HEK293 (cell line): Measurements from ENCODE around the gene SGTB.

Experiments
- CTCF ChIA-PET: fragments of 350-600 bp; formaldehyde crosslinking; extraction: SDS; loops from one replicate; lab custom pipeline; 2021; ENCODE audit warnings: antibody characterized with exemption; lab: Yijun Ruan, JAX
- POLR2A ChIA-PET: fragments of 300-600 bp; formaldehyde crosslinking; extraction: SDS; loops from one replicate; lab custom pipeline; 2020; ENCODE audit warnings: antibody characterized with exemption, inconsistent platforms; lab: Yijun Ruan, JAX
- H3K27ac ChIP-seq: fragments of 200-500 bp; sonication (Bioruptor generic); 2 replicates; pipeline ENCODE4 v1.5.1; 2014; ENCODE audit warnings: low read depth, low read length, control low read depth, inconsistent platforms; ENCODE audit errors: extremely low read depth
- H3K36me3 ChIP-seq, 2 experiments: fragments of 200-500 bp in 1 of 2; sonication (Bioruptor generic) in 1 of 2; 1 replicate in 1 of 2; 2 replicates in 1 of 2; pipeline ENCODE4 v1.5.1; 2014 to 2017; ENCODE audit warnings: inconsistent platforms in 2 of 2, low read length in 2 of 2; ENCODE audit not compliant: control insufficient read depth in 2 of 2, insufficient read depth in 1 of 2
- H3K4me1 ChIP-seq: fragments of 200-500 bp; sonication (Bioruptor generic); 2 replicates; pipeline ENCODE4 v1.5.1; 2014; ENCODE audit warnings: mild to moderate bottlenecking, low read length, inconsistent platforms; ENCODE audit not compliant: control insufficient read depth, insufficient read depth
- H3K4me3 ChIP-seq: 2 replicates; pipeline ENCODE4 v1.5.1; 2011; ENCODE audit warnings: low read depth, mild to moderate bottlenecking, control low read depth, low read length, moderate library complexity
- H3K9me3 ChIP-seq: fragments of 200-500 bp; sonication (Bioruptor generic); 2 replicates; pipeline ENCODE4 v1.5.1; 2014; ENCODE audit warnings: low read depth, low read length, inconsistent platforms; ENCODE audit not compliant: control insufficient read depth, insufficient read depth
- FEZF1 ChIP-seq: fragments of 450-650 bp; formaldehyde crosslinking; IDR thresholded peaks from 2 replicates; pipeline ENCODE4 v1.5.1; 2016; ENCODE audit warnings: missing biosample characterization, missing genetic modification characterization
- SCRT2 ChIP-seq: fragments of 450-650 bp; formaldehyde crosslinking; IDR thresholded peaks from 2 replicates; pipeline ENCODE4 v1.5.1; 2016; ENCODE audit warnings: missing biosample characterization, missing genetic modification characterization
- ZBTB7A ChIP-seq: fragments of 450-650 bp; formaldehyde crosslinking; IDR thresholded peaks from 2 replicates; pipeline ENCODE4 v1.5.1; 2016; ENCODE audit warnings: low read depth, missing biosample characterization, missing genetic modification characterization
- ZIC2 ChIP-seq: fragments of 450-650 bp; formaldehyde crosslinking; IDR thresholded peaks from 2 replicates; pipeline ENCODE4 v1.5.1; 2016; ENCODE audit warnings: missing biosample characterization, missing genetic modification characterization
- ZNF155 ChIP-seq: fragments of 450-650 bp; formaldehyde crosslinking; IDR thresholded peaks from 2 replicates; pipeline ENCODE4 v1.5.1; 2016; ENCODE audit warnings: missing biosample characterization, missing genetic modification characterization
- ZNF169 ChIP-seq: fragments of 450-650 bp; formaldehyde crosslinking; IDR thresholded peaks from 2 replicates; pipeline ENCODE4 v1.5.1; 2016; ENCODE audit warnings: missing biosample characterization, missing genetic modification characterization
- ZNF18 ChIP-seq: fragments of 450-650 bp; formaldehyde crosslinking; IDR thresholded peaks from 2 replicates; pipeline ENCODE4 v1.5.1; 2016; ENCODE audit warnings: missing biosample characterization, missing genetic modification characterization
- ZNF266 ChIP-seq: fragments of 450-650 bp; formaldehyde crosslinking; IDR thresholded peaks from 2 replicates; pipeline ENCODE4 v1.5.1; 2016; ENCODE audit warnings: missing biosample characterization, missing genetic modification characterization, low read depth
- ZNF350 ChIP-seq: fragments of 450-650 bp; formaldehyde crosslinking; IDR thresholded peaks from 2 replicates; pipeline ENCODE4 v1.5.0; 2017; ENCODE audit warnings: missing biosample characterization, mild to moderate bottlenecking, missing genetic modification characterization
- ZNF366 ChIP-seq: fragments of 450-650 bp; formaldehyde crosslinking; conservative IDR thresholded peaks from 2 replicates; pipeline ENCODE4 v1.5.1; 2016; ENCODE audit warnings: missing biosample characterization, missing genetic modification characterization
- ZNF426 ChIP-seq: fragments of 450-650 bp; formaldehyde crosslinking; IDR thresholded peaks from 2 replicates; pipeline ENCODE4 v1.5.1; 2017; ENCODE audit warnings: missing biosample characterization, missing genetic modification characterization, mild to moderate bottlenecking, inconsistent platforms, moderate library complexity
- ZNF629 ChIP-seq: fragments of 450-650 bp; formaldehyde crosslinking; IDR thresholded peaks from 2 replicates; pipeline ENCODE4 v1.5.1; 2017; ENCODE audit warnings: missing biosample characterization, missing genetic modification characterization
- ZNF664 ChIP-seq: fragments of 450-650 bp; formaldehyde crosslinking; IDR thresholded peaks from 2 replicates; pipeline ENCODE4 v1.5.1; 2016; ENCODE audit warnings: missing biosample characterization, missing genetic modification characterization
- ZNF776 ChIP-seq: fragments of 450-650 bp; formaldehyde crosslinking; IDR thresholded peaks from 2 replicates; pipeline ENCODE4 v1.5.0; 2017; ENCODE audit warnings: missing biosample characterization, missing genetic modification characterization, borderline replicate concordance
- ZNF777 ChIP-seq: fragments of 450-650 bp; formaldehyde crosslinking; IDR thresholded peaks from 2 replicates; pipeline ENCODE4 v1.5.1; 2017; ENCODE audit warnings: missing biosample characterization, missing genetic modification characterization, borderline replicate concordance
- ZSCAN4 ChIP-seq: fragments of 450-650 bp; formaldehyde crosslinking; IDR thresholded peaks from 2 replicates; pipeline ENCODE4 v1.5.1; 2017; ENCODE audit warnings: missing biosample characterization, missing genetic modification characterization
- TF ChIP-seq, protein P1 (sequence below): fragments of 450-650 bp; formaldehyde crosslinking; IDR thresholded peaks from 2 replicates; pipeline ENCODE4; 2016; ENCODE audit warnings: missing biosample characterization, missing genetic modification characterization
- TF ChIP-seq, protein P2 (sequence below): fragments of 450-650 bp; formaldehyde crosslinking; IDR thresholded peaks from 2 replicates; pipeline ENCODE4 v1.5.1; 2016; ENCODE audit warnings: missing biosample characterization, missing genetic modification characterization, low read depth

Gene SGTB

GRCh38 chr5:65646938-65647337 is 75.0 kb downstream of the SGTB start:
- CTCF ChIA-PET: no interaction called here
- H3K27ac ChIP-seq: no peak overlapping the region

GRCh38 chr5:65640240-65640639 is 81.7 kb downstream of the SGTB start:
- peaks cover 43 to 56% of the 10 kb centered on the region in 2 experiments for H3K36me3 ChIP-seq
- no peak overlapping the region for H3K27ac ChIP-seq
- POLR2A ChIA-PET: no interaction called here
- TF ChIP-seq ZNF18 (tag by site-specific recombination) (no peak), ZNF426 (tag by site-specific recombination) (no peak), FEZF1 (no peak), ZBTB7A (tag by site-specific recombination) (no peak), ZNF155 (no peak), ZNF366 (tag by site-specific recombination) (no peak), ZIC2 (tag by site-specific recombination) (no peak), ZNF169 (tag by site-specific recombination) (no peak), ZSCAN4 (tag by site-specific recombination) (no peak), ZNF664 (tag by site-specific recombination) (no peak), SCRT2 (tag by site-specific recombination) (no peak), ZNF350 (tag by site-specific recombination) (no peak), ZNF776 (tag by site-specific recombination) (no peak)
- TF ChIP-seq, protein P1, sequence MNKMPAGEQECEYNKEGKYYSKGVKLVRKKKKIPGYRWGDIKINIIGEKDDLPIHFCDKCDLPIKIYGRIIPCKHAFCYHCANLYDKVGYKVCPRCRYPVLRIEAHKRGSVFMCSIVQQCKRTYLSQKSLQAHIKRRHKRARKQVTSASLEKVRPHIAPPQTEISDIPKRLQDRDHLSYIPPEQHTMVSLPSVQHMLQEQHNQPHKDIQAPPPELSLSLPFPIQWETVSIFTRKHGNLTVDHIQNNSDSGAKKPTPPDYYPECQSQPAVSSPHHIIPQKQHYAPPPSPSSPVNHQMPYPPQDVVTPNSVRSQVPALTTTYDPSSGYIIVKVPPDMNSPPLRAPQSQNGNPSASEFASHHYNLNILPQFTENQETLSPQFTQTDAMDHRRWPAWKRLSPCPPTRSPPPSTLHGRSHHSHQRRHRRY (tag by site-specific recombination): no peak
- H3K4me1 ChIP-seq: no peaks in the 10 kb centered on the region
- no peaks in the 10 kb centered on the region for H3K9me3 ChIP-seq
- CTCF ChIA-PET: no interaction called here
- H3K4me3 ChIP-seq: no peak overlapping the region

More at GRCh38 chr5:65646938-65647337, 75.0 kb downstream of the SGTB start:
- Histone ChIP-seq H3K36me3 (peaks cover 4 to 9% of the 10 kb centered on the region in 2 experiments), H3K4me1 (no peaks in the 10 kb centered on the region), H3K4me3 (no peak overlapping the region), H3K9me3 (no peaks in the 10 kb centered on the region)
- POLR2A ChIA-PET: interaction anchor here (1.0 kb wide), 1 partner anchor 23 kb away, joined by 3 read pairs; the partner anchor contains the start of gene TRIM23
- 0 out of 2 replicates have a peak, but pooled peaks have one; percentile 23 for TF ChIP-seq ZNF629 (tag by site-specific recombination)
- TF ChIP-seq ZNF169 (tag by site-specific recombination): no peak
- TF ChIP-seq, protein P2, sequence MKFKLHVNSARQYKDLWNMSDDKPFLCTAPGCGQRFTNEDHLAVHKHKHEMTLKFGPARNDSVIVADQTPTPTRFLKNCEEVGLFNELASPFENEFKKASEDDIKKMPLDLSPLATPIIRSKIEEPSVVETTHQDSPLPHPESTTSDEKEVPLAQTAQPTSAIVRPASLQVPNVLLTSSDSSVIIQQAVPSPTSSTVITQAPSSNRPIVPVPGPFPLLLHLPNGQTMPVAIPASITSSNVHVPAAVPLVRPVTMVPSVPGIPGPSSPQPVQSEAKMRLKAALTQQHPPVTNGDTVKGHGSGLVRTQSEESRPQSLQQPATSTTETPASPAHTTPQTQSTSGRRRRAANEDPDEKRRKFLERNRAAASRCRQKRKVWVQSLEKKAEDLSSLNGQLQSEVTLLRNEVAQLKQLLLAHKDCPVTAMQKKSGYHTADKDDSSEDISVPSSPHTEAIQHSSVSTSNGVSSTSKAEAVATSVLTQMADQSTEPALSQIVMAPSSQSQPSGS (tag by site-specific recombination): peak; percentile 81
- TF ChIP-seq ZNF266: no peak
- no peak for TF ChIP-seq ZNF777 (tag by site-specific recombination)
